Aorta (tissue), 5 donors: Measurements from ENCODE around the gene SLC8A1. TPM values are rescaled to one million over a fixed set of nuclear protein-coding genes. Genes with fewer than 3 reads are reported as not detected.

ENCODE experiments used
- ATAC-seq: fragments of 200-7000 bp; cut with Tn5 transposase; one replicate; pipeline ENCODE4 v1.9.1; 2022; ENCODE audit warnings: moderate library complexity; ENCODE audit not compliant: low FRiP score
- DNase-seq, 2 donors: peaks; one replicate each; pipeline ENCODE4 v3.0.0-alpha.2; 2020
- H3K27ac ChIP-seq, 2 donors: one replicate each; pipeline ENCODE4 v1.5.1; 2013; ENCODE audit warnings: low read length in 2 of 2, mild to moderate bottlenecking in 2 of 2, moderate library complexity in 2 of 2, control low read depth in 1 of 2, inconsistent platforms in 1 of 2, low read depth in 1 of 2
- H3K27me3 ChIP-seq, 2 donors: one replicate each; pipeline ENCODE4 v1.6.1; 2013; ENCODE audit warnings: control low read depth in 1 of 2, low read length in 1 of 2, mild to moderate bottlenecking in 1 of 2, moderate library complexity in 1 of 2; ENCODE audit not compliant: insufficient read depth in 2 of 2, control insufficient read depth in 1 of 2
- H3K36me3 ChIP-seq, 2 donors: one replicate each; pipeline ENCODE4 v1.6.1; 2013; ENCODE audit warnings: control low read depth in 1 of 2, low read length in 1 of 2, mild to moderate bottlenecking in 1 of 2; ENCODE audit not compliant: insufficient read depth in 2 of 2, control insufficient read depth in 1 of 2
- H3K4me1 ChIP-seq, 2 donors: one replicate each; pipeline ENCODE4 v1.6.1; 2013; ENCODE audit warnings: low read length in 2 of 2, control low read depth in 1 of 2, mild to moderate bottlenecking in 1 of 2, moderate library complexity in 1 of 2; ENCODE audit not compliant: insufficient read depth in 2 of 2, control insufficient read depth in 1 of 2
- H3K4me3 ChIP-seq, 2 donors: one replicate each; pipeline ENCODE4 v1.5.1; 2013; ENCODE audit warnings: low read length in 2 of 2, control low read depth in 1 of 2, mild to moderate bottlenecking in 1 of 2
- H3K9me3 ChIP-seq: one replicate; pipeline ENCODE4 v1.6.1; 2013; ENCODE audit warnings: mild to moderate bottlenecking, low read length; ENCODE audit not compliant: control insufficient read depth
- WGBS, 2 donors: extraction: QIAGEN DNeasy Blood & Tissue Kit; methylation state at CpG; one replicate each; pipeline ENCODE4 v1.1.7; 2013; 5-methylcytosine and 5-hydroxymethylcytosine counted together
- intact Hi-C, 2 donors: fragments of 100-400 bp; cut with DNase I; formaldehyde crosslinking; loops; one replicate each; pipeline versions ENCODE4 v1.14.2 to v1.15.0; 2022
- polyA plus RNA-seq, 2 donors: library from polyadenylated mRNA; stranded (reverse); fragments of 200-250 nt; gene quantifications; one replicate each; pipeline ENCODE4 v1.2.3, GENCODE V29; 2013
- total RNA-seq, 2 donors: library from RNA; stranded (reverse); fragmentation: NEBNext Ultra II Directional; extraction: Animal tissue kit (Norgen Biotek cat#: 25700); gene quantifications; one replicate each; pipeline ENCODE4 v1.2.1, GENCODE V29; 2021
- donor health status: healthy with polysubstance abuse.
- donor health status: Bipolar disorder and iron deficiency.
- donor health status: DM: no; HTN: no; CAD: no.
- donor health status: DM: no; HTN: no; CAD: no.
- donor health status: DM: yes; HTN: yes; CAD: no.

Gene SLC8A1
- total and polyA plus RNA-seq, 4 donors = 0.38 to 35.9 (median 15.7) TPM

DNA sequence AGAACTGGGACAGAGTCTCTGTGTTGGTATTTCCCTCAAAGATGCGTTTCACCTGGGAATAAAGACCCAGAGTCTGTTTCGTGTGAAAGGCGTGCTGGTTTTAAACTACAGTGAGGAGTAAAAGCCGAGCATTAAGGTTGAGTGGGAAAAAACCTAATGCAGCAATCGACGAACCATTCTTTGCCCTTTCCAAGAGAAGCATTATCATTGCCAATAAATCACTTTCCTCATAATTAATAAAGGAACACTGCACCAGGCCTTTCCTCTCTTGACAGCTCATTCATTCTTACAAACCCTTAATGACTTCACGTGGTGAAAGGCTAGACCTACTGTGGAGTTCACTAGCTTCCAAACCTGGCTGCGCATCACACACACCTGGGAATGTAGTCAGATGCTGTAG lies 896 bp upstream of the SLC8A1 start:
- Histone ChIP-seq H3K36me3 (no peaks in the 10 kb centered on the region), H3K4me1 (no peaks in the 10 kb centered on the region), H3K9me3 (no peaks in the 10 kb centered on the region), H3K27me3 (no peaks in the 10 kb centered on the region), H3K27ac (no peak overlapping the region), H3K4me3 (peak overlapping the region in 1 of 2 donors; percentile 62)
- DNase-seq (no peak), ATAC-seq (no peak)
- intact Hi-C loops = loop anchor here (5.0 kb wide), 1 partner anchor 210 kb away; no protein-coding TSS in a partner anchor
- 71 to 73% methylated on average over 8 of the region's 8 CpGs for WGBS, 2 donors

DNA sequence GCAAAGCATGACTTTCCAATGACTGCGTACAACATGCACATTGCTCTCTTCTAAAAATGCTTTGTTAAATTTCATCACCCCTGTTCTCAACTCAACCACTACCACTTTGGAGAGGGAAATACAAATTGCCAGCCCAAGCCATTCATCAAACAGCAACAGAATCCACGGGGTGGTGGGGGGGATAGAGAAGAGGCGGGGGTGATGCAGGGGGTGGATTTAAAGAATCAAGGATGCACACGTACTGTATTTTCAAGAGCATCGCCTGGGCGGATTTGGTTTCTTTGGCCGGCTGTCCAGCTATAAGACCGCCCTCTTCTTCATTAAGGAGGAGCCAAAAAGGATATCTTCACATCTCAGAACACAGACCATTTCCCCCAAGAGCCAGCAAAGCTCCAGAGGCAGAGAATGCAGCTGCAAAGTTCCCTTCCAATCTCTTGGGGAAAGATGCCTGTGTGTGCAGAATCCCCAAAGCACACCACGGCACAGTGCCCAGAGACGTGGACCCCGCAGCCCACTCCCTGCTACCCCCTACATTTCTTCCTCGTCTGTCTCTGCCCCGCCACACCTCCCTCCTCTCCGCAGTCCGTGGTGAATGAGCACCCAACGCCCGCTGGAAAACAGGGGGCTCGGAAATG lies 977 bp downstream of the SLC8A1 start:
- peak; percentile 54 to 75 for DNase-seq
- H3K36me3 ChIP-seq = no peaks in the 10 kb centered on the region
- peak overlapping the region; percentile 62 to 95 for H3K4me3 ChIP-seq
- no peaks in the 10 kb centered on the region for H3K27me3 ChIP-seq
- H3K9me3 ChIP-seq = no peaks in the 10 kb centered on the region
- no peaks in the 10 kb centered on the region for H3K4me1 ChIP-seq
- H3K27ac ChIP-seq = no peak overlapping the region
- peak; percentile 83 for ATAC-seq
- intact Hi-C loops = loop anchor here (5.0 kb wide), 1 partner anchor 209 kb away; no protein-coding TSS in a partner anchor
- 1% methylated on average over 18 of the region's 18 CpGs for WGBS, 2 donors

DNA sequence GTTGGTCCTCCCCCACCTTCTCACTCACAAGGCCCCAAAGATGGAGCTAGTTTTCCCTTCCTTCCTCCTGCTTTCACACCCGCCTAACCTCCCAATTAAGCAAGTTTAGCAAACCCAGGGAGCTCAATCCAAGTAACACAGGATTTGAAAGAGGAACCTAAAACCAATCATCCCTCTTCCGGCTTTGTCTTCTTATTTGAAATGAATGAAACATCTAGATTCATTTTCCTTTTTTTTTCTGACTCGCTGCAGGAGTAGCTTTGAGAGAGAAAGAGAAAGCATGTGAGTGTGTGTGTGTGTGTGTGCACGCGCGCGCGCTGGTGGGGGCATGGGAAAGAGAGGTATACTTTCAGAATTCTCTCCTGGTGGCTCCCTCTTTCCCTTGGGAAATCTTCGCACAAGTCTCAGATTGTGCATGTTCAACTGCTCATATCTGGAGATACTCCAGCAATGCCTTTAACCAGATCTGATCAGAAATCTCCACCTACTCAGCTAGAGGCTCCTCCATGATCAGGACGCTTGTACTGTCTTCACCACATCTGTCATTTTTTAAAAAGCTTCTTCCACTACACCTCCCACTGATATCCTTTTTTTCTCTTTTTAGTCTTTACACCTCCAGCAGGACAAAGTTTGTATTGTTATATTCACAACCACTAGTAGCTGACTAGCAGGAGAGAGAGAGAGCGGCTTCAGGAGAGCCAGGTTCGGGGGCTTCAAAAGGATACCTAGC lies 1.7 kb downstream of the SLC8A1 start:
- intact Hi-C loops = loop anchor here (5.0 kb wide), 1 partner anchor 208 kb away; no protein-coding TSS in a partner anchor
- Histone ChIP-seq H3K36me3 (no peaks in the 10 kb centered on the region), H3K27ac (peak overlapping the region in 1 of 2 donors; percentile 25), H3K9me3 (no peaks in the 10 kb centered on the region), H3K4me3 (peak overlapping the region; percentile 62 to 95), H3K27me3 (no peaks in the 10 kb centered on the region), H3K4me1 (no peaks in the 10 kb centered on the region)
- ATAC-seq (peak; percentile 53), DNase-seq (peak in 1 of 2 donors; percentile 58)
- 8 to 10% methylated on average over 12 of the region's 12 CpGs for WGBS, 2 donors

DNA sequence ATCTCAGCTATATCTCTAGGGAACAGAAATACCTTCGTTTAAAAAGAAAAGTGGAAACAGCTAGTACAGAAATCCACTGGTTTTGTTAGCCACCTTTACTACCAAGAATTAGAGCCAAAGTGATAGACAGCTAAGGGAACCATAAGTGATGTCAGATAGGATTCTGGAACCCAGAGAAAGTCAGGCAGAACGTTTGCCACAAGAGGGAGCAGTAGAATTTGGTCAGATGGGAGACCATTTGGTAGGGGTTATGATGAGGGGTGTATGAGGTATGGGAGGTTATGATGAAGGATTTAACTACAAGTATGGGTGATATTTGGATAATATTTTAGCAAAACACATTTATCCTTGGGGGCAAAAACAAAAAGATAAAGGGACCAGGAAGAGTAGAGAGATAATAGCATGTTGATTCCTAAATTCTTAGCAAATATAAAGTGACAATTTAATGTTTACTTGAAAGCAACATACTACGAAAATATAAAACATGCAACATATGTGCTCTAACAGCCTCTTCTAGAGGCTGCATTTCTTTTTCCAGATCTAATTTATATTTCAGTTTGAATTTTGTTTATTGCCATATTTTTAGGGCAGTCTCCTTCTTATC lies 3.3 kb downstream of the SLC8A1 start:
- WGBS, 2 donors = 52 to 58% methylated on average over 3 of the region's 3 CpGs
- ATAC-seq = no peak
- H3K4me1 ChIP-seq = no peaks in the 10 kb centered on the region

DNA sequence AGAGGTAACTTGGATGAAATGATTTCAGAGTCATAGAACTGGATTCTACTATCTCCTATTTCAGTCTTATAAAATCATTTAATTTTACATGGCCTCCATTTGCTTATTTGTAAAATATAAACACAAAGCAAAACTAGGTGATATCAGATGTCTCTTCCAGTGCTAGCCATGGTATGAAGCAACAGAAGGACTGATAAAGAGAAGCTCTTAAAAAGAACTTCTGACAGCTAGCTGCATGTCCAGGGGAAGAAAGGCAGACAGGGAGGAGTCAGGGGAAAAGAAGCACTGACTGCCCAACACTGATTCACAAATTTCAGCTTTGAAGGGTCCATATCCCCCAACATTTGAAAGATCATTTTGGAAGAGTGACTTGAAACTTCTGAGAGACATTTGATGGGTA lies 6.4 kb downstream of the SLC8A1 start:
- no peak overlapping the region for H3K4me3 ChIP-seq
- no peaks in the 10 kb centered on the region for H3K4me1 ChIP-seq
- DNase-seq = no peak
- ATAC-seq = no peak
- no peaks in the 10 kb centered on the region for H3K27me3 ChIP-seq
- H3K27ac ChIP-seq = no peak overlapping the region
- no peaks in the 10 kb centered on the region for H3K9me3 ChIP-seq
- no peaks in the 10 kb centered on the region for H3K36me3 ChIP-seq
- intact Hi-C loops = loop anchor here in 1 of 2 donors (10.0 kb wide), 1 partner anchor 51 kb away; no protein-coding TSS in a partner anchor

More for the DNA sequence above, 3.3 kb downstream of the SLC8A1 start:
- Histone ChIP-seq H3K9me3 (no peaks in the 10 kb centered on the region), H3K27ac (no peak overlapping the region), H3K27me3 (no peaks in the 10 kb centered on the region), H3K4me3 (no peak overlapping the region), H3K36me3 (no peaks in the 10 kb centered on the region)
- intact Hi-C loops = loop anchor here in 1 of 2 donors (10.0 kb wide), 1 partner anchor 54 kb away; no protein-coding TSS in a partner anchor
- DNase-seq = no peak

DNA sequence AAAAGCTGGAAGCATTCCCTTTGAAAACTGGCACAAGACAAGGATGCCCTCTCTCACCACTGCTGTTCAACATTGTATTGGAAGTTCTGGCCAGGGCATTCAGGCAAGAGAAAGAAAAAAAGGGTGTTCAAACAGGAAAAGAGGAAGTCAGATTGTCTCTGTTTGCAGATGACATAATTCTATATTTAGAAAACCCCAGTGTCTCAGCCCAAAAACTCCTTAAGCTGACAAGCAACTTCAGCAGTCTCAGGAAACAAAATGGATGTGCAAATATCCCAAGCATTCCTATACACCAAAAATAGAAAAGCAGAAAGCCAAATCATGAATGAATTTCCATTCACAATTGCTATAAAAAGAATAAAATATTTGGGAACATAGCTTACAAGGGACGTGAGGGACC lies 11.1 kb downstream of the SLC8A1 start:
- Histone ChIP-seq H3K27ac (no peak overlapping the region), H3K9me3 (no peaks in the 10 kb centered on the region), H3K4me3 (no peak overlapping the region), H3K27me3 (no peaks in the 10 kb centered on the region), H3K36me3 (no peaks in the 10 kb centered on the region), H3K4me1 (peaks cover 0 to 8% of the 10 kb centered on the region in 2 donors)
- intact Hi-C loops = loop anchor here in 1 of 2 donors (10.0 kb wide), 1 partner anchor 46 kb away; no protein-coding TSS in a partner anchor
- ATAC-seq = no peak
- 2 to 6% methylated on average over 1 of the region's 1 CpG for WGBS, 2 donors
- DNase-seq = no peak

DNA sequence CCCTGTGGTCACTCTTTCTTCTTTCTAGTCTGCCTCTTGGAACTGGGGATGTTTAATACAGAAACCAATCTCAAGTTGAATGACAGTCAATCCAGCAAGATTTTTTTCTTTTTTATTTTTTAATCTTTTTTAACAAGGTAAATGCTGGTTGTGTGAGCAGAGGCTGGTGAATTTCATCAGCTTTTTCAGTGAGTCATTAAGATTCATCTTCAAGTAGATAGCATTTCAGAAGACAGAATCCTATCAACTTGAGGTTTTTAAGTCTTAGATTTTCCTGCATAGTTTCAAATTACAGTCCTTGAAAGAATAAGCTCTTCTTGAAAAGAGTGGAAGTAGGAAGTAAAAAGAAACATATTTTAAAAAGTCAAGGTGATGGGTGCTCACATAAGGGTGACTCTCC lies 12.4 kb downstream of the SLC8A1 start:
- H3K4me3 ChIP-seq = no peak overlapping the region
- no peaks in the 10 kb centered on the region for H3K36me3 ChIP-seq
- DNase-seq (no peak), ATAC-seq (no peak)
- H3K27ac ChIP-seq = no peak overlapping the region
- H3K4me1 ChIP-seq = peaks cover 0 to 8% of the 10 kb centered on the region in 2 donors
- H3K27me3 ChIP-seq = no peaks in the 10 kb centered on the region
- intact Hi-C loops = loop anchor here in 1 of 2 donors (5.0 to 10.0 kb wide), 3 partner anchors 37 to 155 kb away; no protein-coding TSS in a partner anchor
- H3K9me3 ChIP-seq = no peaks in the 10 kb centered on the region

DNA sequence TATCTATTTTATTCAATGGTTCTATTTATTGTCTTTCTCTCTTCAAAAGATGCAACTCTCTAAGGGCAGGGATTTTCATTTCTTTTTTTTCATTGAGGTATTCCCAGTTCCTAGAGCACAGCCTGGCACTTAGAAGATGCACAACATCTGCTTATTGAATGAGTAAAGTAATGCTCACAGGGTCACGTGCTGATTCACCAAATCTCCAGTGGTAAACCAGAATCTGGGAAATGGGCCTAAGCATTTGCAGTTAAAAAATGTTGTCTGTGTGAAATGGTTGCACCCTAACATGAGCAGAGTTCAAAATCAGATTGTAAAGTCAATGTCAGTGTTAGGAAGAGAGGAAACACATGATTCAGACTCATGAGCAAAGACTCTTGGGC lies 15.8 kb downstream of the SLC8A1 start:
- no peak for DNase-seq
- Histone ChIP-seq H3K4me1 (peaks cover 4 to 22% of the 10 kb centered on the region in 2 donors), H3K27me3 (no peaks in the 10 kb centered on the region), H3K27ac (peak overlapping the region in 1 of 2 donors; percentile 95), H3K9me3 (no peaks in the 10 kb centered on the region), H3K4me3 (no peak overlapping the region), H3K36me3 (no peaks in the 10 kb centered on the region)
- intact Hi-C loops = loop anchor here in 1 of 2 donors (5.0 to 10.0 kb wide), 3 partner anchors 34 to 151 kb away; no protein-coding TSS in a partner anchor
- no peak for ATAC-seq
- 69 to 77% methylated on average over 1 of the region's 1 CpG for WGBS, 2 donors
